ENCODE measurements around the gene LIMS1.
"Not testable (repeated sequence)": the region's sequence is repeated elsewhere in the genome, so short reads cannot be mapped to it uniquely, and the experiment has no call there.

LIMS1 gene

GRCh38 chr2:108629417-108629816 is 95.1 kb downstream of the LIMS1 start:
- no peak overlapping the region for H3K27ac ChIP-seq
- DNase-seq (ENCODE audit: low read depth, low spot score) = no peak

GRCh38 chr2:108630567-108631405 is 96.5 kb downstream of the LIMS1 start:
- DNase-seq (ENCODE audit: low read depth, low spot score) = no peak
- H3K27ac ChIP-seq = no peak overlapping the region

GRCh38 chr2:108632332-108633160 is 98.3 kb downstream of the LIMS1 start:
- no peak for DNase-seq (ENCODE audit: low read depth, low spot score)
- H3K27ac ChIP-seq = no peak overlapping the region

- no peak overlapping the region for H3K27ac ChIP-seq
- DNase-seq (ENCODE audit: low read depth, low spot score) = no peak
These were observed 99.1 kb downstream of the LIMS1 start for GRCh38 chr2:108633409-108633808.

GRCh38 chr2:108634011-108634410 is 99.7 kb downstream of the LIMS1 start:
- no peak for DNase-seq (ENCODE audit: low read depth, low spot score)
- no peak overlapping the region for H3K27ac ChIP-seq

GRCh38 chr2:108634576-108635160 is 100.4 kb downstream of the LIMS1 start:
- no peak for DNase-seq (ENCODE audit: low read depth, low spot score)
- no peak overlapping the region for H3K27ac ChIP-seq

GRCh38 chr2:108635630-108636354 is 101.5 kb downstream of the LIMS1 start:
- no peak for DNase-seq (ENCODE audit: low read depth, low spot score)
- H3K27ac ChIP-seq = no peak overlapping the region

GRCh38 chr2:108637304-108637669 is 103.0 kb downstream of the LIMS1 start:
- DNase-seq (ENCODE audit: low read depth, low spot score) = no peak
- H3K27ac ChIP-seq = peak overlapping the region; percentile 16

GRCh38 chr2:108640731-108641130 is 106.5 kb downstream of the LIMS1 start:
- no peak for DNase-seq (ENCODE audit: low read depth, low spot score)
- H3K27ac ChIP-seq = peak overlapping the region; percentile 68

GRCh38 chr2:108641756-108642155 is 107.5 kb downstream of the LIMS1 start:
- DNase-seq (ENCODE audit: low read depth, low spot score) = no peak
- peak overlapping the region; percentile 68 for H3K27ac ChIP-seq

GRCh38 chr2:108643261-108643849 is 109.1 kb downstream of the LIMS1 start:
- H3K27ac ChIP-seq = no peak overlapping the region
- no peak for DNase-seq (ENCODE audit: low read depth, low spot score)

- not testable (repeated sequence) for H3K27ac ChIP-seq; DNase-seq (ENCODE audit: low read depth, low spot score)
These were observed 109.6 kb downstream of the LIMS1 start for GRCh38 chr2:108643862-108644261.

GRCh38 chr2:108644446-108644845 is 110.2 kb downstream of the LIMS1 start:
- H3K27ac ChIP-seq; DNase-seq (ENCODE audit: low read depth, low spot score): not testable (repeated sequence)

- peak overlapping the region; percentile 80 for H3K27ac ChIP-seq
- DNase-seq (ENCODE audit: low read depth, low spot score) = not testable (repeated sequence)
These were observed 114.5 kb downstream of the LIMS1 start for GRCh38 chr2:108648796-108649195.

GRCh38 chr2:108650465-108650864 is 116.2 kb downstream of the LIMS1 start:
- DNase-seq (ENCODE audit: low read depth, low spot score); H3K27ac ChIP-seq: not testable (repeated sequence)

- not testable (repeated sequence) for DNase-seq (ENCODE audit: low read depth, low spot score); H3K27ac ChIP-seq
These were observed 117.2 kb downstream of the LIMS1 start for GRCh38 chr2:108651468-108651867.

GRCh38 chr2:108652187-108652931 is 118.1 kb downstream of the LIMS1 start:
- peak; percentile 51 for DNase-seq (ENCODE audit: low read depth, low spot score)
- H3K27ac ChIP-seq = peak overlapping the region; percentile 89

- peak overlapping the region; percentile 89 for H3K27ac ChIP-seq
- DNase-seq (ENCODE audit: low read depth, low spot score) = not testable (repeated sequence)
These were observed 119.2 kb downstream of the LIMS1 start for GRCh38 chr2:108653425-108653824.

GRCh38 chr2:108653849-108654248 is 119.6 kb downstream of the LIMS1 start:
- DNase-seq (ENCODE audit: low read depth, low spot score) = not testable (repeated sequence)
- H3K27ac ChIP-seq = peak overlapping the region; percentile 54
